Mammary epithelial cell (primary cell): Measurements from ENCODE around the gene GSTM2.

Experiments used
- CTCF ChIP-seq, 2 donors: IDR thresholded peaks in 1 of 2; conservative IDR thresholded peaks in 1 of 2; 2 replicates each; pipeline ENCODE4 v1.5.1; 2011 to 2012; ENCODE audit warnings: inconsistent platforms in 2 of 2, low read length in 2 of 2, mild to moderate bottlenecking in 2 of 2, control low read depth in 1 of 2, low read depth in 1 of 2; ENCODE audit not compliant: insufficient read depth in 1 of 2; ENCODE audit errors: extremely low read depth in 1 of 2
- EZH2 ChIP-seq: IDR thresholded peaks from 2 replicates; pipeline ENCODE4 v1.6.1; 2012; ENCODE audit warnings: low read length, inconsistent platforms, borderline replicate concordance

- no peak for TF ChIP-seq CTCF (conservative IDR thresholded peaks at IDR 0.05 in 1 of 2, IDR thresholded peaks at IDR 0.05 in 1 of 2; ENCODE audit: extremely low read depth in 1 of 2, insufficient read depth in 1 of 2, low read depth in 1 of 2, low read length in 2 of 2)
- no peak for TF ChIP-seq EZH2
Observed at GRCh38 chr1:109631513-109632505, 36.0 kb upstream of the GSTM2 start.
